NOMO-1 treated with DMSO at 0.1 percent for 48 hours (cell line): ENCODE measurements around the gene ADD3.

ENCODE experiments used
- DNase-seq: peaks from one replicate; lab custom pipeline; 2025; ENCODE audit not compliant: unreplicated experiment; lab: John Stamatoyannopoulos, UW

Gene ADD3, protein sequence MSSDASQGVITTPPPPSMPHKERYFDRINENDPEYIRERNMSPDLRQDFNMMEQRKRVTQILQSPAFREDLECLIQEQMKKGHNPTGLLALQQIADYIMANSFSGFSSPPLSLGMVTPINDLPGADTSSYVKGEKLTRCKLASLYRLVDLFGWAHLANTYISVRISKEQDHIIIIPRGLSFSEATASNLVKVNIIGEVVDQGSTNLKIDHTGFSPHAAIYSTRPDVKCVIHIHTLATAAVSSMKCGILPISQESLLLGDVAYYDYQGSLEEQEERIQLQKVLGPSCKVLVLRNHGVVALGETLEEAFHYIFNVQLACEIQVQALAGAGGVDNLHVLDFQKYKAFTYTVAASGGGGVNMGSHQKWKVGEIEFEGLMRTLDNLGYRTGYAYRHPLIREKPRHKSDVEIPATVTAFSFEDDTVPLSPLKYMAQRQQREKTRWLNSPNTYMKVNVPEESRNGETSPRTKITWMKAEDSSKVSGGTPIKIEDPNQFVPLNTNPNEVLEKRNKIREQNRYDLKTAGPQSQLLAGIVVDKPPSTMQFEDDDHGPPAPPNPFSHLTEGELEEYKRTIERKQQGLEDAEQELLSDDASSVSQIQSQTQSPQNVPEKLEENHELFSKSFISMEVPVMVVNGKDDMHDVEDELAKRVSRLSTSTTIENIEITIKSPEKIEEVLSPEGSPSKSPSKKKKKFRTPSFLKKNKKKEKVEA

DNA sequence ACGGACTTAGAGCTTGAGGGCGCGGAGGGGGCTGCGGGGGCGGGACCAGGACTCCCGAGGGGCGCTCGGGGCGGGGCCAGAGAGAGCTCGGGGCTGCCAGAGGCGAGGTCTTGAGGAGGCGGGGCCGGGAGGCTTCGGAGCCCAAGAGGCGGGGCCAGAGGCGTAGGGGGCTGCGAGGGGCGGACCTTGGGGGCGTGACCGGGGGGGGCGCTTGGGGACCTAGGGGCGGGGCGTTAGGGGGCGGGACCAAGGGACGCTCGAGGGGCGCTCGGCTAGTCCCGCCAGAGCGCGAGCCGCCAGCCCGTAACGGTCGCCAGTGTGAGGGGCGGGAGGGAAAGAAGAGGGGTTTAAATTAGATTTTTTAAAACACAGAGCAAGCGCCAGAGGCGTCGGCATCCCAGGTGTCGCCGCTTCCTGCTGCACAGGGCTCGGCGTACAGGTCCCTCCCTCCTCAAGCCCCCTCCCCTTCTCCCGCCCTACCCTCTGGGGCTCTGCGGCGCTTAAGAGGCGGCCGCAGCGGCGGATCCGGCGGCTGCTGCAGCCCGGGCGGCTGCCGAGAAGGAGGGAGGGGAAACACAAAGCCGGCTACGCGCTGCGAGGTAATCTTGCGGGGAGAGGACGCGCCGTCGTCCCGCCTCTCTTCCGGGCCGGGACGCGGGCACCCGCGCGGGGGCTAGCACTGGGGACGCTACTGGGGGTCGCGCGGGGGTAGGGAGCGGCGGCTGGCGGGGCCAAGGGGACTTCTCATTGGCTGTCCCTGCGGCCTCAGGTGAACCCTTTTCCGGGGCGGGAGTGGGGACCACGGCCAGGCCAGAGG is at the start of gene ADD3:
TSS of gene ADD3 (plus strand) at position 284 of the 817 bp plus-strand sequence. CDS start 92,670 bp downstream, outside the sequence.
- peak; percentile 79 for DNase-seq

DNA sequence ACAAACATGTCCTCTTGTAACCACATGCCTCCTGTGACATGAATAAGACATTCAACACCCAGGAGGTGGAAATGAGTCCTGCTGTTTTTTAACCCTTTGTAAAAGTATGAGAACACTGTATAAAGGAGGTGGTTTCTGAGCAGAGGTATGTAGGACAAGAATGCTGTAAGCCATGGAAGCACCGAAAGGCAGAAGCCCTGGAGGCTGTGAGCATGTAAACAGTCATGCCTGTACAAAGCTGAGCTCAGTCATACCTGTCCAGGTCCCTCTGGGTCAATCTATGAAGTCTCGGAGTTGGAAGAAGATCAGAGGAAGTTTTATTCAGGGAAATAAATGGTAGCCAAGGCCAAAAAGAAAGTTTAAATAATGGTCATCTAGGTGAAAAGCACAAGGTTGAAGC is 49.7 kb upstream of the ADD3 start:
- DNase-seq = no peak

DNA sequence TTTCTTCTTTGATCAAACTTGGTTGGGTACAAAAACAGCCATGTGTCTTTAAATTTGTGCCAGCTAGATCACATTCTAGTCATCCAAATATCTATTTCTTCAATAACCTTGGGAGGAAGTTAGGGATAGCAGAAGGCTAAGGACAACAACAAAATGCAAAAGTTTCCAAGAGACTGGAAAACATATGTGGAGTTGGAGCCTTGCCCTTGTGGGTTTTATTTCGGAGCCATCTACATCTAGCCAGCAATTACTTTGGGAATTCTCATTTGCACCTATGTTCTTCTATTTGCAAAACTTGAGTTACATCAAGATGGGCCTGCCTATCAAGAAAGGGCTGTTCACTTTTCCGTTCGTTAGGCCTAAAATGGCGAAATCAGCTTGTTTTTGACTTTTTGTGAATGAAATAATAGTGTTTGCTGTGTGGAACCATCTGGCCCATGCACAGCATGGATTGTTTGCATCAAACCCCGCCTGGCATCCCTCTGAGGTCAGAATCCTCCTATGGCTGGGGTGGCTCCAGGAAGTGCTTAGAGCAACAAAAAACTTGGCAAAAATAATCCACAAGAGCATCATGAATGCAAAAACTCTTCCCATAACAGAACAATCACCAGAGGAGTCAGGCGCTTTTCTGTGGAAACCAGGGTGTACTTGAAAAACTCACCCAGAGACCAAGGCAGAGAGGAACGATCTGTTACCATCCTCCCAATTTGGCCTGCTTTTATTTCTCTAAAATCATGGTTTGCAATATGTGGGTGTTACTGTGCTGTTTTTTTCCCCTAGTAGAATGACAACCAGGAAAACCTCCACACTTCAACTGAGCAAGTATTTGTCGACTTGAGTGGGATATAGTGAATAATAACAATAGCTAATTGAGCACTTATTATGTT is 48.3 kb upstream of the ADD3 start:
- DNase-seq = no peak

DNA sequence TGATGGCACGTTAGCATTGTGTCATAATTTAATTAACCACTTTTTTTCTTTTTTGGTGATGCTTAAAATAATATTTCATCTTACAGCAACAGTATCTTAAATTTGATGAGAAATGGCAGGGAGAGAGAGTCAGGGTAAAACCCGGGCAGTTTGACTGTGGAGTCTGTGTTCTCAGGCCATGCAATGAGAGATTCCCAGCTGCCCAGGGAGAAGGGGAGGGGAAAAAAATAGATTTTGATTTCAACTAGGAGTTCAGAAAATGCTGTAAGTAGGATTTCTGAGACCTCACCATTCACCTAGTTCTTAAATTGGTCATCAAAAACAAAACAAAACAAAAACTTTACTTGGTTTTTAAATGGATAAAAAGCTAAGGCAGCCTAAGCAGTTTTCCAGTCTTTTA is 47.1 kb upstream of the ADD3 start:
- DNase-seq = no peak

DNA sequence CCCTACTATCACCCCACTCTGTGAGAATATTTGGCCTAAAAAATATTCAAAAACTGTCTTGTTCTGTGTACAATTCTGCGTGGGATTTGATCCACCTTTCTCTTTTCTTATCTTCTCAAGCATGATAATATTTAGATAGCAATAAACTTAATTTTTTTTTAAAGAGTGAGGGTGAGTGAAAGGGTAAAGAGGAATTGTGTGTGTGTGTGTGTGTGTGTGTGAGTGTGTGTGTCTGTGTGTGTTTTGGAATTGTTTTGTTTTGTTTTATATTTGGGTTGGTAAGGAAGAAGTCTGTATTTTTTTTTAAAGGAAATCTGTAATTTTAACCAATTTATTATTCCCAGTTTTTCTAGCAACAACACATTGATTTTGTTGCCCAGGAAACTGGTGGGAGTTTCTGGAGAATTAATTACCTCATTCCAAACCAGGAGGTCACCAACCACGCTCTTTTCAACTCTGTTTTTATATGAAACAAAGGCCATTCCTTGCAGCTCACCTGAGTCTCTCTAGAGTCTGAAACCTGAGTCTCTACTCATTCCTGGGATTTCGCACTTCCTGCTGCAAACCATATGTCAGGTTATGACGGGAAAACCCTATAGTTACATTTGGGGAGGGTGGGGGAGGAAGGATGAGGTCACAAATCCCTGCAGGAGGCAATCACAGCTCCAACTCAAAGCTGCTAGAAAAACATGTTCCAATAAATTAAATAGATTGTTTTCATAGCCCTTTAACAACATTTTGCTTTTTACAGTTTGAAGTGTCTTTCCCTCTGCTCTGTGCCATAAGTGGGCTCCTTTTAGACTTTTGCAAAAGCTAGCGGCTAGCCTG is 46.4 kb upstream of the ADD3 start:
- no peak for DNase-seq

DNA sequence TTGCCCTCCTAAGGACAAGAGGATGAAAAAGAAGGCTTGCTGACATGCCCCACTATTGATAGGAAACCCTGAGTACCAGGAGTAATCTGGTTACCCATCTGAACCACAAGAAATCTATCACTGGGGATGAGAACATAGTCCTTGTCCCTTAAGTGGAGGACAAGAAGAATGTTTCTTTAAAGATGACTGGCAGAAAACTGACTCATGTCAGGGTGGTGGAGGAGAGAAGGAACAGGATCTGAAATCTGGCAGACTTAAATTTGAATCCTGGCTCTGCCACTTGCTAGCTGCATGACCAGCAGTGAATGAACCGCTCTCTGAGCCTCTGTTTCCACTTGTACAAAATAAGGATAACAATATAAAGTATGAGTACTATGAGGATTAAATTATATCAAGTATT is 45.5 kb upstream of the ADD3 start:
- no peak for DNase-seq

DNA sequence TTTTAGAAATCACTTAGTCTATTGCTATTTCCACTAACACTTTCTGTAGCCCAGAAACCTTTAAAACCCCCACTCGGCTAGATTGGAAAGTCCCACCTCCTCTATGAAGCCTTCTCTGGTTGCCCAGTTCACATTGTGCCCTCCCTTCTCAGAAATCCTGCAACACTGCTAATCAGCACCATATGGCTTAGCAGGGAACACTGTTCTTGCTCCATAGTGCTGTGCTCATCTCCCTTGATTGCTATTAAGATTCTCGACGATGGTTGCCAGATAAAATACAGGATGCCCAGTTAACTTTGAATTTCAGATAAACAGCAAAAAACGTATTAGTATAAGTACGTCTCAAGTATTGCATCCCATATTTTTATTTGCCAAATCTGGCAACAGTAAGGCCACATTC is 44.3 kb upstream of the ADD3 start:
- no peak for DNase-seq

DNA sequence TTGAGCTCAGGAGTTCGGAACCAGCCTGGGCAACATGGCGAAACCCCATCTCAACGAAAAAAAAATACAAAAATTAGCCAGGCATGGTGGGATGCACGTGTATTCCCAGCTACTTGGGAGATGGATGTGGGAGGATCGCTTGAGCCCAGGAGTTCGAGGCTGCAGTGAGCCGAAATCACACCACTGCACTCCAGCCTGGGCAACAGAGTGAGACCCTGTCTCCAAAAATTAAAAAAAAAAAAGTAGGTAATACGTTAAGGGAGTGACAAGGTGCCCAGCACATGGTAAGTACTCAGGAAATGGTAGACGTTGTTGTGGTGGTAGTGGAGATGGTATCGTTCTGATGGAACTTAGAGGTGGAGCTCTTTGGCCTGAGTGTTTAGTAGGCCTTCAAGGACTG is 43.5 kb upstream of the ADD3 start:
- no peak for DNase-seq

DNA sequence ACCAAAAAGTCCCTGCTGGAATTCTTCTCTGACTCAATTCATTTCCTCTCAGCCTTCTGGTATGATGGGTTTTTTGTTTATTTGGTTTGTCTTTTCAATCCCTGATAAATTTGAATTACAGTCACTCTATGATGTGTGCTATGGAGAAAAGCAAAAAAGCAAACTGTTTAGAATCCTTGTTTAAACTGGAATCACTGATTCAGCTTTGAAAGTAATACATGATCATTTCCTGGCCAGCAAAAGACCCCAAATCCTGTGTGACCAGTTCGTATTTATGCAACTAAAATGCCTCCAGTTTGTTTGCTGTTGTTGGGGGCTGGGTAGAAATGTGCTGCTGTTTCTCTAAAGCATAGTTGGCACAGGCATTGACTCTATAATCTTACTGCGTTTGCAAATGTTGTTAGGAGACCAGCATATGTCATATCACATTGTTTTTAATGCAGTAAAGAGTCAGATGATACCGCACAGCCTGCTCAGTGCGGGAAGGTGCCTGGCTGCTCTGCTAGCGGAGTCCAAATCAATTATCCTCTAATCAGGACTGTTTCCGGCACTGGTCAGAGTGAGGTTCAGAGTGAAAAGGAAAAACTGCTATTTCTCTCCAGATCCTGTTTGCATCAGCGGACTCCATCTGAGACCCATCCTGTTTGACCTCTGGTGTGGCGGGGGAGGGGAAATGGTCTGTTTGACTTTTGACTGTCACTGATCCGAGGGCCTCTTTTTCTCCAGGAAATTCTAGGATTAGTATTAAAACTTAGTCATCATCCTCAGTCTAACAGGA is 40.6 kb upstream of the ADD3 start:
- no peak for DNase-seq

DNA sequence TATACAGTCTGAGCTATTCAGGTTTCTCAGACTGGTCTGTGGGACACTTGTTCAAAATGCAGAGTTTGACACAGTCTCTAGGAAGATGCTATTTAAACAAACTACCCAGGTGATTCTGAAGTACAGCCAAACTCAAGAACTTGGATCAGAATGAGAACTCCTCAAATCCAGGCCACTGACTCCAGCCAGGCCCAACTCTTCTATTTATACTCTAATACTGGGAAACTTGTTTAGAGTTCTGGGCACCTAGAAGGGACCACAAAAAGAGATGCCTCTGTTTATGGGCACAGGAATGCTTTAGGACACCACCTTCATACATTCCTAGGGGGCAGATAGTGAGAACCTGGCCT is 40.1 kb upstream of the ADD3 start:
- no peak for DNase-seq

DNA sequence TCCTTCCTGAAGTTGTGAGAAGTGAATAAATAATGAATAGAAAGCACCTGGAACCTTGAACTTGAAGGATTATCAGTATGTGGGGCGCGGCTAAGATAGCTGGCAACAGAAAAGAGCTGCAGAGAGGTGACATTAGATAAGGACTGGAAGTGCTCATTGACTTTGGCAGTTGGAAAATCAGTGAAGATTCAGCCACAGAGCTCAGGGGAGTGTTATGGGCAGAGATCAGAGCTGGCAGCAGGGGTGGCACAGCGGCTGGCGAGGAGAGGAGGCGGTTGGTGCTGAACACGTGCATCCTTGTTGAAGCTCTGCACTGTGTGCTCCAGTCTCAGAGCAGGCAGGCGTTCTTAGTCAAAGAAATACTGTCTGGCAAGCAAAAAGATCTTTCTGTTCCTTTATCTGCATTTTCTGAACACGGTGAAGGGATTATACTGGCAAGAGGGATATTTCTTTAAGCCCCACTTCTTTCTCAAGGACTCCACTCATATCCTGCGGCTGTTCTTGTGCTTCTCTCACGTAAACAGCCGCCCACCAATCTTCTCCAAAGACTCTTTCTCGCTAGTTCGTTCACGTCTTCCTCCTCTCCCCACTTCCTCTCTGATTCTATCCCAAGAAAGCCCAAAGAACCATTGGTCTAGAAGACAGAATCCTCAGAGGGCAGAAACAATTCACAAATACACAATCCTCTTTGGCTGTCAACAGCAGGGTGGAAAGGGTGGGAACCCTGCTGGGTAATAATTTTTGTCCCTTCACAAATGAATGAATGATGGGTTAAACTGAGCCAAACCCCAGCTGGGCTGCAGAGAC is 38.6 kb upstream of the ADD3 start:
- DNase-seq = no peak

DNA sequence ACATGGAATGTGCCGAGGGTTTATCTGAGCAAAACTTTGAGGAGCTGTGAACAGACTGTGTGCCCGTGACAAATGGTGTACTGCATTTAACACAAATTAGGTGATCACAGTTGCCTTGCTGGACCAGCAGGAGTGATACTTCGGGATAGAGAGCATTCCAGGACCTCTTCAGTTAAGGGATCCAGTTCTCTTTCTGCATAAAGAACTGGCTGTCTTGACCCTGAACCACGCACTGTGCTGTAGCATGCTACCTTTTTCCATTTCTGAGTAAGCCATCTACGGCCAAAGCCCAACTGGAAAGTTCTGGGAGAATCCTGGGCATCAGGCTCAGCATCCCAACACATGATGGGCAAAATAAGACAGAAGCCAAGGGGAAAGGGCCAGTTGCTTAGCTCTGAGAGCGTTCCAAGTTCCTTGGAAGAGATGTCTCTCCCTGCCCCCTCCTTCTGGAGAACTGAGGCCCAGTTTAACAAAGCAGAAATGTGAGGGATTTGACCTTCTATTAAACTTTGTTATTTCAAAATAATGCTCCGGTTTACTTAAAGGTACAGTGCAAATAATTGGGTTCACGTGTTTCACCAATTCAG is 37.9 kb upstream of the ADD3 start:
- DNase-seq = no peak

DNA sequence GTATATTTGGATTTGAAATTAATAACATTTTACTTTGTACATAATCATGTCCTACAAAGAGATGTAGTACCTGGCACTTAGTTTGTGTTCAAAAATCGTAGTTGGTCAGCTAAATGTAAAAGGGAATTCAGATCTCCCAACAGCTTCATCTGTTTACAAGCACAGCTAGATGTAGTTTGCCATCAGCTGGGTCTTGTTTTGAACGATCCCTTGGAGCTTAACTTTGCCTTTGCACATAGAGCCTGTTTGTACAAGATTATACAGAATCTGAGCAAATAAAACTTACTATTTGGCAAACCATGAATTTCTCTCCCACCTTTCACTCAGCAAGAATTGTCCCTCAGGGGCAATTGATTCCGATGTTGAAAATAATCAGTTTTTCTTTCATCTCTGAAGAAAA is 36.1 kb upstream of the ADD3 start:
- no peak for DNase-seq

DNA sequence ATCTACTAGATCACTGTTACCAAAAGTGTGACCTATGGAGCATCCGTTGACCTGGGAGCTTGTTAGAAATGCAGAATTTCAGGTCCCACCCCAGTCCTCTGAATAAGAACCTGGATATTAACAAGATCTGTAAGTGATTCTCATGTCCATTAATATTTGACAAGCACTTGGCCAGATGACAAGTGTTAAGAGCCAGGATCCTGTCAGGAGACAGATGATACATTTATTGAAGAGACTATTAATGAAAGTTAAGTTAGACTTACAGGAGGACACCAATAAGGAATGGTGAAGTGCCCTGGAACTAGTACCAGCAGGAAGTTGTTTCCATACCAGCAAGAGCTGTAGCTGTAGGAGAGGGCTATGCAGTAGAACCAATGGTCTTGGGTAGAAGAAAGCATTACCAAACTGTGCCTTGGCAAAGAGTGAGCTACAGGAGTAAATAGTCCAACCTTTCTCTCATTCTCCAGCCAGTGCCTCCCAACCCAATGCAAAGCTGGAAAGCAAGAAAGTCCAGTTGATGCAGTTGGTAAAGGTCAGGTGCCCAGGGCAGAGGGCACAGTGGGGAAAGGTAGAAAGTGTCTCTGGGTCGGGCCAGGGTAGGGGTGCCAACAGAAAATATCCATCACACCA is 35.3 kb upstream of the ADD3 start:
- DNase-seq = no peak

DNA sequence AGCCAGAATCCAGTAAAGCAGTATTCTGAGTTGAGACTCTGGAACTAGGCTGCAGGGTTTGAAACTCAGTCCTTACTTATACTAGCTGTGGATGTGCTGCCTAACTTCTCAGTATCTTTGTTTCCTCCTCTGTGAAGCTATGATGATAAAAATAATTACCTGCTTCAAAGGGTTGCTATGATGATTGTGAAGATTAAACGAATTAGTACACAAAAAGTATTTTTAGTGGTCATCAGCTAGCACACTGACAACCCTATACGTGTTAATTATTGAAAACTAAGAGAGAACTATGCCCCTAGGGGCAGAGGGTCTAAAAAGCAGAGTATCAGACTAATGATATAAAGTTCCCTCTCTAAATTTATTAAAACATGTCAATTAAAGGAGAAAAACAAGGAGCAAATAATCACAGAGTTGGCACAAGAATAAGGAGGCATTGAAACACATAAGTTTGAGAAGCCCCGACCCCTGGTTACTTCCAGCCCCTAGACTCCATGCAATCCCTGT is 34.4 kb upstream of the ADD3 start:
- no peak for DNase-seq

DNA sequence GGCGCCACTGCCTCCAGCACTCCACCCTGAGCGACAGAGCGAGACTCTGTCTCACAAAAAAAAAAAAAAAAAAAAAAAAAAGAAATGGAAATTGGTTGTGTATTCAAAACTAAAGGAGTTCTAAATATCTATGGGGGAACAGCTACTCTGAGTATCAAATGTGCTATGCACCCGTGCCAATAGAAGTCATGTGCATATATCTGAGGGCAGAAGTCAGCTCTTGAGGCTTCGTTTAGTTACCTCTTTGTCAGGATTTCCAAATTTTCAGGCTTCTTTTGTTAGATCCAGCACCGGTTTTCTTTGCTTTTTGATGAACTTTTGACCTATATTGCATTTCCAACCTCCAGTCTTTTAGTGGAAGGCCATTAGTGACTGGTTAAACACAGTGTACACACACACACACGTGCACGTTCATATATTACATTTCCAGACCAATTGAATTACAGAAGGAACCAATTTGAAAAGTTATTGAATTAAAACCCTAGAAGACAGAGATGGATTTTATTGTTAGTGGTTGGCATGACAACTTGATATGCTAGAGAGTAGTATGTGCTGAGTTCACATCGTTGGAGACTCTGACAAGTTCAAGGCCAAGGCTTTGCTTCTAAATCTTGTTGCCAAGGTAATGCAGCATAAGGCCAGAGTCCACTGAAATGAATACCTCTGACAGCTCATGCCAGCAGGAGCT is 33.1 kb upstream of the ADD3 start:
- no peak for DNase-seq
